Neural cell (in vitro differentiated cells): ENCODE measurements around the gene MNS1.

Experiments used
- EP300 ChIP-seq: fragments of 450-650 bp; conservative IDR thresholded peaks from 2 replicates; pipeline ENCODE4 v1.6.1; 2014; ENCODE audit warnings: antibody characterized with exemption, mild to moderate bottlenecking, moderate library complexity; ENCODE audit not compliant: poor library complexity, severe bottlenecking
- EZH2 ChIP-seq: fragments of 200-600, 300-800 bp; shearing (Covaris generic), sonication (generic); IDR thresholded peaks from 2 replicates; pipeline ENCODE4 v1.6.1; 2014; ENCODE audit warnings: antibody characterized with exemption, low read length, borderline replicate concordance, mild to moderate bottlenecking; ENCODE audit not compliant: insufficient read depth, poor library complexity, severe bottlenecking
- POLR2AphosphoS5 ChIP-seq: IDR thresholded peaks from 2 replicates; pipeline ENCODE4 v1.6.1; 2012
- RAD21 ChIP-seq: fragments of 450-650 bp; conservative IDR thresholded peaks from 2 replicates; pipeline ENCODE4 v1.6.1; 2014; ENCODE audit warnings: antibody characterized with exemption, mild to moderate bottlenecking, moderate library complexity
- REST ChIP-seq: IDR thresholded peaks from 2 replicates; pipeline ENCODE4 v1.6.1; 2012; ENCODE audit warnings: borderline replicate concordance
- SMC3 ChIP-seq: fragments of 450-650 bp; conservative IDR thresholded peaks from 2 replicates; pipeline ENCODE4 v1.6.1; 2014; ENCODE audit warnings: antibody characterized with exemption, mild to moderate bottlenecking, moderate library complexity; ENCODE audit not compliant: poor library complexity
- TAF1 ChIP-seq: IDR thresholded peaks from 2 replicates; pipeline ENCODE4 v1.6.1; 2012; ENCODE audit warnings: low read depth
- TF ChIP-seq, protein P1 (sequence below): fragments of 450-650 bp; IDR thresholded peaks from 2 replicates; pipeline ENCODE4 v1.5.1; 2014; ENCODE audit warnings: antibody characterized with exemption, mild to moderate bottlenecking, moderate library complexity; ENCODE audit not compliant: poor library complexity, severe bottlenecking

DNA sequence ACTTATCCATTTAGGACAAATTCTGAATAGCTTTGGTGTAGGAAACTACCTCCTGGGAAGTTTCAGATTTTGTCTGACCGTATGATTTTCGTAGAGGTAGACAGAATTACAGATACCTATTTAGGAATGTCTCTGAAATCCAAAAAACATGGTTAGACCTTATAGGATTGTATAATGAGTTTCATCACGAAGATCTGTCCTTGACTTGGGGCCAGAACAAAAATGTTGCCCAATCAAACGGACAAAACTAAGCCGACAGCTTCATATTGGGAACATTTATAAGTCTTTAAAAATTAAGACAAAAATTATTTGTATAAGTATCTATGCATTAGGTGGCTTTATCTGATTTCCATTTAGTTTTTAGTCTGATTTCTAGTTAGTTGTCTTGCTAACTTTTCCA lies 32.6 kb downstream of the MNS1 start:
- TF ChIP-seq, protein P1, sequence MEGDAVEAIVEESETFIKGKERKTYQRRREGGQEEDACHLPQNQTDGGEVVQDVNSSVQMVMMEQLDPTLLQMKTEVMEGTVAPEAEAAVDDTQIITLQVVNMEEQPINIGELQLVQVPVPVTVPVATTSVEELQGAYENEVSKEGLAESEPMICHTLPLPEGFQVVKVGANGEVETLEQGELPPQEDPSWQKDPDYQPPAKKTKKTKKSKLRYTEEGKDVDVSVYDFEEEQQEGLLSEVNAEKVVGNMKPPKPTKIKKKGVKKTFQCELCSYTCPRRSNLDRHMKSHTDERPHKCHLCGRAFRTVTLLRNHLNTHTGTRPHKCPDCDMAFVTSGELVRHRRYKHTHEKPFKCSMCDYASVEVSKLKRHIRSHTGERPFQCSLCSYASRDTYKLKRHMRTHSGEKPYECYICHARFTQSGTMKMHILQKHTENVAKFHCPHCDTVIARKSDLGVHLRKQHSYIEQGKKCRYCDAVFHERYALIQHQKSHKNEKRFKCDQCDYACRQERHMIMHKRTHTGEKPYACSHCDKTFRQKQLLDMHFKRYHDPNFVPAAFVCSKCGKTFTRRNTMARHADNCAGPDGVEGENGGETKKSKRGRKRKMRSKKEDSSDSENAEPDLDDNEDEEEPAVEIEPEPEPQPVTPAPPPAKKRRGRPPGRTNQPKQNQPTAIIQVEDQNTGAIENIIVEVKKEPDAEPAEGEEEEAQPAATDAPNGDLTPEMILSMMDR: no peak
- TF ChIP-seq REST (no peak), EZH2 (no peak), RAD21 (no peak), SMC3 (no peak), EP300 (no peak), POLR2AphosphoS5 (no peak), TAF1 (no peak)
